Fibroblast of peridontal ligament (primary cell): ENCODE data around the gene HK1.
A peak's percentile ranks its signal among the peaks of the same experiment; 100 is the strongest.
"Not testable (repeated sequence)": the region's sequence is repeated elsewhere in the genome, so short reads cannot be mapped to it uniquely, and the experiment has no call there.

ENCODE experiments used
- DNase-seq: peaks from one replicate; pipeline ENCODE4 v3.0.0-alpha.2; 2010; ENCODE audit errors: extremely low read depth

Gene HK1

GRCh38 chr10:69278446-69278963 is at the start of gene HK1:
Gene HK1, plus strand, starts transcription at chr10:69278496.
- peak; percentile 8 for DNase-seq

- no peak for DNase-seq
Observed at GRCh38 chr10:69229616-69229916, 48.7 kb upstream of the HK1 start.

- DNase-seq, result no peak
Observed at GRCh38 chr10:69230128-69230527, 48.2 kb upstream of the HK1 start.

- peak; percentile 59 for DNase-seq
Observed at GRCh38 chr10:69232252-69232651, 46.0 kb upstream of the HK1 start.

GRCh38 chr10:69232736-69233480 is 45.4 kb upstream of the HK1 start:
- no peak for DNase-seq

- DNase-seq, result no peak
Observed at GRCh38 chr10:69234447-69234846, 43.8 kb upstream of the HK1 start.

- peak; percentile 82 for DNase-seq
Observed at GRCh38 chr10:69237528-69238159, 40.7 kb upstream of the HK1 start.

GRCh38 chr10:69239136-69239535 is 39.2 kb upstream of the HK1 start:
- no peak for DNase-seq

- peak; percentile 57 for DNase-seq
Observed at GRCh38 chr10:69239816-69240434, 38.4 kb upstream of the HK1 start.

GRCh38 chr10:69240455-69240854 is 37.8 kb upstream of the HK1 start:
- no peak for DNase-seq

- peak; percentile 58 for DNase-seq
Observed at GRCh38 chr10:69241575-69241974, 36.7 kb upstream of the HK1 start.

- peak; percentile 23 for DNase-seq
Observed at GRCh38 chr10:69242040-69242851, 36.0 kb upstream of the HK1 start.

- DNase-seq, result no peak
Observed at GRCh38 chr10:69242852-69243212, 35.5 kb upstream of the HK1 start.

GRCh38 chr10:69243817-69244216 is 34.5 kb upstream of the HK1 start:
- DNase-seq, result no peak

GRCh38 chr10:69246036-69246435 is 32.3 kb upstream of the HK1 start:
- no peak for DNase-seq

- no peak for DNase-seq
Observed at GRCh38 chr10:69246581-69247312, 31.5 kb upstream of the HK1 start.

GRCh38 chr10:69247313-69247710 is 31.0 kb upstream of the HK1 start:
- no peak for DNase-seq

GRCh38 chr10:69248117-69248730 is 30.1 kb upstream of the HK1 start:
- no peak for DNase-seq

GRCh38 chr10:69250041-69250440 is 28.3 kb upstream of the HK1 start:
- no peak for DNase-seq

- DNase-seq, result not testable (repeated sequence)
Observed at GRCh38 chr10:69251417-69251816, 26.9 kb upstream of the HK1 start.

- DNase-seq, result no peak
Observed at GRCh38 chr10:69253171-69253570, 25.1 kb upstream of the HK1 start.
